ENCODE data around the gene MEPCE.

- TF ChIP-seq EP300 (IDR thresholded peaks at IDR 0.05): no peak
- TF ChIP-seq CTCF (IDR thresholded peaks at IDR 0.05): no peak
Measured at GRCh38 chr7:100441641-100442535, 12.3 kb downstream of the MEPCE start.
